ENCODE data around the gene ANO1. TPM values are rescaled to one million over a fixed set of nuclear protein-coding genes. Genes with fewer than 3 reads are reported as not detected.
"Not testable (repeated sequence)": the region's sequence is repeated elsewhere in the genome, so short reads cannot be mapped to it uniquely, and the experiment has no call there.

Gene ANO1
- total RNA-seq, 1 experiment from 2014 or later = 2.6 TPM

- DNase-seq (ENCODE audit: low spot score) = no peak
These were observed 131.3 kb downstream of the ANO1 start for GRCh38 chr11:70209391-70209912.

- peak; percentile 58 for DNase-seq (ENCODE audit: low spot score)
These were observed 132.0 kb downstream of the ANO1 start for GRCh38 chr11:70210051-70210501.

- DNase-seq (ENCODE audit: low spot score) = no peak
These were observed 132.4 kb downstream of the ANO1 start for GRCh38 chr11:70210530-70210929.

- DNase-seq (ENCODE audit: low spot score) = no peak
These were observed 134.2 kb downstream of the ANO1 start for GRCh38 chr11:70212227-70212811.

GRCh38 chr11:70217388-70217787, 139.3 kb downstream of the ANO1 start:
- not testable (repeated sequence) for DNase-seq (ENCODE audit: low spot score)

GRCh38 chr11:70218076-70218475, 140.0 kb downstream of the ANO1 start:
- DNase-seq (ENCODE audit: low spot score) = not testable (repeated sequence)

- DNase-seq (ENCODE audit: low spot score) = no peak
These were observed 142.0 kb downstream of the ANO1 start for GRCh38 chr11:70220136-70220535.

- peak; percentile 83 for DNase-seq (ENCODE audit: low spot score)
These were observed 142.8 kb downstream of the ANO1 start for GRCh38 chr11:70220920-70221319.

- DNase-seq (ENCODE audit: low spot score) = no peak
These were observed 147.6 kb downstream of the ANO1 start for GRCh38 chr11:70225681-70226177.

- DNase-seq (ENCODE audit: low spot score) = no peak
These were observed 148.1 kb downstream of the ANO1 start for GRCh38 chr11:70226183-70226582.

- DNase-seq (ENCODE audit: low spot score) = no peak
These were observed 148.8 kb downstream of the ANO1 start for GRCh38 chr11:70226967-70227366.

- no peak for DNase-seq (ENCODE audit: low spot score)
These were observed 151.6 kb downstream of the ANO1 start for GRCh38 chr11:70229737-70230136.

GRCh38 chr11:70230151-70230839, 152.2 kb downstream of the ANO1 start:
- DNase-seq (ENCODE audit: low spot score) = no peak

GRCh38 chr11:70230840-70231710, 153.0 kb downstream of the ANO1 start:
- no peak for DNase-seq (ENCODE audit: low spot score)

- DNase-seq (ENCODE audit: low spot score) = no peak
These were observed 154.9 kb downstream of the ANO1 start for GRCh38 chr11:70233034-70233433.

- peak; percentile 99 for DNase-seq (ENCODE audit: low spot score)
These were observed 155.4 kb downstream of the ANO1 start for GRCh38 chr11:70233511-70233934.

GRCh38 chr11:70233962-70234361, 155.8 kb downstream of the ANO1 start:
- DNase-seq (ENCODE audit: low spot score) = no peak

Other genes starting within 250 kb of the ANO1 start
- gene FADD, start 125.0 kb downstream of the ANO1 start, total RNA-seq (2014; rRNA removed; shearing (Covaris generic)) = 66.0 and 69.0 TPM in 2 replicates
- 51.5 and 65.9 TPM in 2 replicates for gene PPFIA1, start 192.4 kb downstream of the ANO1 start, total RNA-seq (2014; rRNA removed; shearing (Covaris generic))

Measured in A172 (cell line).